OCI-LY7 (cell line): ENCODE data around the gene NACA. TPM values are rescaled to one million over a fixed set of nuclear protein-coding genes. Genes with fewer than 3 reads are reported as not detected.

Experiments used
- BruUV-seq: library from RNA; stranded (reverse); fragments of 400-500 nt; replicated peaks from 2 replicates; lab custom pipeline; 2021; lab: Mats Ljungman, UMichigan
- CTCF ChIA-PET: fragments of 300-600 bp; sonication (Branson Sonifier 250); formaldehyde crosslinking; loops from one replicate; lab custom pipeline; 2022; ENCODE audit warnings: antibody characterized with exemption; ENCODE audit not compliant: unreplicated experiment; lab: Charles Lee
- POLR2A ChIA-PET: fragments of 300-600 bp; sonication (Branson Sonifier 250); formaldehyde crosslinking; loops from one replicate; lab custom pipeline; 2022; ENCODE audit warnings: antibody characterized with exemption; lab: Charles Lee
- DNase-seq: peaks from one replicate; pipeline ENCODE4 v3.0.0-alpha.2; 2015; ENCODE audit warnings: low spot score
- H2AFZ ChIP-seq: fragments of 200-600 bp; sonication (generic), shearing (Covaris generic); 2 replicates; pipeline ENCODE4 v1.6.1; 2014; ENCODE audit warnings: mild to moderate bottlenecking, antibody characterized with exemption, low read length, moderate library complexity
- H3K27ac ChIP-seq: fragments of 200-600 bp; sonication (generic); 2 replicates; pipeline ENCODE4 v1.5.1; 2014; ENCODE audit warnings: mixed run types, low read depth, mild to moderate bottlenecking, moderate library complexity, low read length, inconsistent platforms; ENCODE audit not compliant: poor library complexity, severe bottlenecking
- H3K36me3 ChIP-seq: fragments of 200-600 bp; sonication (generic); 2 replicates; pipeline ENCODE4 v1.6.1; 2014; ENCODE audit warnings: mild to moderate bottlenecking, antibody characterized with exemption, low read length, moderate library complexity, mixed read lengths; ENCODE audit not compliant: insufficient read depth
- H3K4me1 ChIP-seq: fragments of 200-600 bp; sonication (generic); 2 replicates; pipeline ENCODE4 v1.5.1; 2014; ENCODE audit warnings: mild to moderate bottlenecking, low read length; ENCODE audit not compliant: insufficient read depth, poor library complexity, severe bottlenecking
- H3K4me2 ChIP-seq: fragments of 200-600 bp; sonication (generic); 2 replicates; pipeline ENCODE4 v1.6.1; 2014; ENCODE audit warnings: mild to moderate bottlenecking, low read length
- H3K4me3 ChIP-seq: fragments of 200-600 bp; sonication (generic); 2 replicates; pipeline ENCODE4 v1.5.1; 2014; ENCODE audit warnings: mild to moderate bottlenecking, low read depth, low read length; ENCODE audit not compliant: poor library complexity, severe bottlenecking
- H3K79me2 ChIP-seq: fragments of 200-600 bp; sonication (generic); 2 replicates; pipeline ENCODE4 v1.6.1; 2016; ENCODE audit warnings: low read depth, mild to moderate bottlenecking, low read length, moderate library complexity, mixed read lengths; ENCODE audit not compliant: insufficient read depth
- H3K9me2 ChIP-seq: fragments of 200-600 bp; sonication (generic); 2 replicates; pipeline ENCODE4 v1.6.1; 2016; ENCODE audit warnings: mild to moderate bottlenecking, low read length, mixed read lengths; ENCODE audit not compliant: insufficient read depth
- H3K9me3 ChIP-seq: fragments of 200-600 bp; sonication (generic); 2 replicates; pipeline ENCODE4 v1.6.1; 2014; ENCODE audit warnings: mild to moderate bottlenecking, mixed run types, low read length, mixed read lengths
- H4K20me1 ChIP-seq: fragments of 200-600 bp; sonication (generic); 2 replicates; pipeline ENCODE4 v1.6.1; 2014; ENCODE audit warnings: mild to moderate bottlenecking, antibody characterized with exemption, low read length, moderate library complexity, mixed read lengths; ENCODE audit not compliant: insufficient read depth
- EZH2phosphoT487 ChIP-seq: fragments of 200-600 bp; sonication (generic); IDR thresholded peaks from 2 replicates; pipeline ENCODE4 v1.6.1; 2018; ENCODE audit warnings: low read depth, borderline replicate concordance, mild to moderate bottlenecking, mixed run types, antibody characterized with exemption, low read length, moderate library complexity, mixed read lengths
- intact Hi-C: fragments of 100-400 bp; cut with micrococcal nuclease; formaldehyde crosslinking; loops from one replicate; pipeline ENCODE4 v1.10.0; 2022; ENCODE audit not compliant: unreplicated experiment
- total RNA-seq, 2 experiments: library from RNA; depleted of rRNA in 1 of 2; stranded (reverse); fragments of >200 nt in 1 of 2; shearing (Covaris generic) in 1 of 2; gene quantifications; 2 replicates each; pipeline ENCODE4 v1.2.3, GENCODE V29; 2014 to 2022
- TF ChIP-seq, protein P1 (sequence below): fragments of 200-600 bp; sonication (generic); conservative IDR thresholded peaks from 2 replicates; pipeline ENCODE4 v1.5.1; 2014; ENCODE audit warnings: mild to moderate bottlenecking, antibody characterized with exemption, low read length, moderate library complexity, mixed read lengths

Gene NACA
- total RNA-seq, 2 experiments from 2014 or later, result 892 to 1,723 TPM

DNA sequence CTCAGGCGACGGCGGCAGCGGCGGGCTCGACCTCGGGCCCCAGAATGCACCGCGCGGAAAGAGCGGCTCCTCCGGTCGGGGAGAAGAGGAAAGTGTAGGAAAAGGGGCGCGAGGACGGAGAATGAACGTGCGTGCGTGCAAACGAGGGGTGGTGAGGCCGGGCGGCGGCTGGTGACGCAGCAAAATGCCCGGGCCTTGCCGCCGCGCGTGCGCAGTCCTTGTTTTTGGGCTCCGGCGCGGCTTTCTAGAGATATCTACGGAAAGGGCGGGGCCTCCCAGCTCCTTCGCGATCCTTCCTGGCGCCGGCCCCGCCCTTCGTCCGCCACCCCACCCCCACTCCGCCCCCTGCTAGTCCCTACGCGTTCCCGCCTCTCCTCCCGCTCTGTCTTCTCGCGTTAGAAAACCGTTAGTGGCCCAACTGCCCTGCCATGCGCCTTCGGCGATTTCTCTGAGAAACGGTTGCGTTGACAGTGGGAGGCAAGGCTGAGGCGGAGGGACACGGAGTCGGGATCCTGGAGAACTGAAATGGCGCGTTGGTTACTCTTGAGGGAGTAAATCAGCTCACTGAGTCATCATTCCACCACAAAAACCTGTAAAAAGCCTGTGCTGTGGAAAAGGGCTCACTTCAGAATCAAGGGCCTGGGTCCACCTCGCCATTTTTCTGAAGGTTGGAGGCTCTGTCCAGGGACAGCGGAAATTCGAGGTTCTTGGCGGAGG, 36.8 kb downstream of the NACA start, which contains the start of gene PTGES3:
Gene PTGES3 (minus strand): TSS at position 156 of the 717 bp plus-strand sequence. CDS start 285 bp downstream, outside the sequence.
- H3K79me2 ChIP-seq, result peaks cover 55% of the 10 kb centered on the region
- intact Hi-C loops, result loop anchor here (1.0 to 5.0 kb wide), 6 partner anchors 37 to 761 kb away; partner anchors contain the start of genes NAB2, NACA and PYM1
- peak within 1 kb of the TSS; percentile 91 for H3K27ac ChIP-seq
- no peaks in the 10 kb centered on the region for H3K9me2 ChIP-seq
- TF ChIP-seq, protein P1, sequence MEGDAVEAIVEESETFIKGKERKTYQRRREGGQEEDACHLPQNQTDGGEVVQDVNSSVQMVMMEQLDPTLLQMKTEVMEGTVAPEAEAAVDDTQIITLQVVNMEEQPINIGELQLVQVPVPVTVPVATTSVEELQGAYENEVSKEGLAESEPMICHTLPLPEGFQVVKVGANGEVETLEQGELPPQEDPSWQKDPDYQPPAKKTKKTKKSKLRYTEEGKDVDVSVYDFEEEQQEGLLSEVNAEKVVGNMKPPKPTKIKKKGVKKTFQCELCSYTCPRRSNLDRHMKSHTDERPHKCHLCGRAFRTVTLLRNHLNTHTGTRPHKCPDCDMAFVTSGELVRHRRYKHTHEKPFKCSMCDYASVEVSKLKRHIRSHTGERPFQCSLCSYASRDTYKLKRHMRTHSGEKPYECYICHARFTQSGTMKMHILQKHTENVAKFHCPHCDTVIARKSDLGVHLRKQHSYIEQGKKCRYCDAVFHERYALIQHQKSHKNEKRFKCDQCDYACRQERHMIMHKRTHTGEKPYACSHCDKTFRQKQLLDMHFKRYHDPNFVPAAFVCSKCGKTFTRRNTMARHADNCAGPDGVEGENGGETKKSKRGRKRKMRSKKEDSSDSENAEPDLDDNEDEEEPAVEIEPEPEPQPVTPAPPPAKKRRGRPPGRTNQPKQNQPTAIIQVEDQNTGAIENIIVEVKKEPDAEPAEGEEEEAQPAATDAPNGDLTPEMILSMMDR, result no peak
- TF ChIP-seq EZH2phosphoT487, result no peak
- CTCF ChIA-PET, result interaction anchor here (0.6 to 1.1 kb wide), 2 partner anchors 37 to 531 kb away, joined by 3 to 4 read pairs; no protein-coding TSS in a partner anchor
- H3K9me3 ChIP-seq, result no peaks in the 10 kb centered on the region
- H2AFZ ChIP-seq, result peak within 1 kb of the TSS; percentile 36
- peak; percentile 98 for DNase-seq
- peak within 1 kb of the TSS; percentile 94 for H3K4me3 ChIP-seq
- H3K4me1 ChIP-seq, result peaks cover 34% of the 10 kb centered on the region
- peaks cover 41% of the 10 kb centered on the region for H3K36me3 ChIP-seq
- peak within 1 kb of the TSS; percentile 89 for H3K4me2 ChIP-seq
- POLR2A ChIA-PET, result interaction anchor here (0.6 to 2.8 kb wide), 12 partner anchors 12 to 65 kb away, joined by 3 to 11 read pairs (median 4); partner anchors contain the start of genes NACA and PRIM1
- peaks cover 22% of the 10 kb centered on the region; the same call in 1 of the 2 replicates for H4K20me1 ChIP-seq
- no TSS peak for BruUV-seq

DNA sequence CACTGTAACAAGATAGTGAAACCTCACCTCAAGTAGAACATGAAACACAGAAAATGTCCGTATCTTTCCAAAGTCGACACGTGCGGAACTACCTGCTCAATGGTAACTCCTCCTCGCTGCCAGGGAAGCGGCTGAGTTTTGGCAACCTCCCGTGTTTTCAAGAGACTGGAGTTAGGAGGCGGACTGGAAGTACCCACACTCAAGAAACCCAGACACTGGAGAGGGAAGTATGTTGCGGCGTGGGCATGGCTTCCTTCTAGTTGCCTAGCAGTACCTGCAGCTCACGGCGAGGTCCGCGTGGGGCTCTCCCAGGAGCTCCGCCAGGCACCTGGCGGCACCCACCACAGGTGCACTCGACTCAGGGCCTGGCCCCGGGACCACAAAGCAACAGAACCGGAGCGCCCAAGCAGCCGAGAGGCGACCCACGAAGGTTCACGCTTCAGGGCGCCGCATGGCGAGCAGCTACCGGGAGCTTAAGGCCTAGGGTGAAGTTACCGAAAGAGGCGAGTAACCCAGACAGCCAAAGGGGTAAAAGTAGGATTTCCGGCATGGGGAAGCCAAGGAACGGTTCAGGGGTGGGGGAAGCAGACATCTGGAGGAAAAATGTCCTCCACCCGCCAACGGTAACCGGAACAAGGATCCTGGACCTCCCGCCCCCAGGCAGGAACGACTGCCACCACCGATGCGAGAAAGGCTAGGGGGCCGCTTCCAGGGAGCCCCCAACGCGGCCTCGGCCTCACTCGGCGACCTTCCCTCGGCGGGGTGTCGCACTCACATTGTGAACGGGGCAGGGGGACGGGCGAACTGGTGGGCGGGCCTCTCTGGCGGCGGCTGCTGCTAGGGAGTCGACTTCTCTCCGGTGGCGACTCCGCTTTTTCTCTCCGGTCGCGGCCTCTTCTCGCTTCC, 37.6 kb downstream of the NACA start:
- H3K9me2 ChIP-seq, result no peaks in the 10 kb centered on the region
- peaks cover 63% of the 10 kb centered on the region for H3K79me2 ChIP-seq
- H3K27ac ChIP-seq, result peak overlapping the region; percentile 91
- intact Hi-C loops, result loop anchor here (1.0 to 5.0 kb wide), 6 partner anchors 37 to 760 kb away; partner anchors contain the start of genes NAB2, NACA and PYM1
- TF ChIP-seq, protein P1, result no peak
- TF ChIP-seq EZH2phosphoT487, result no peak
- no TSS peak for BruUV-seq
- peaks cover 48% of the 10 kb centered on the region for H3K36me3 ChIP-seq
- no peaks in the 10 kb centered on the region for H3K9me3 ChIP-seq
- H2AFZ ChIP-seq, result 0 out of 2 replicates have a peak overlapping the region, but pooled peaks have one; percentile 13
- H3K4me1 ChIP-seq, result peaks cover 40% of the 10 kb centered on the region
- peak overlapping the region; percentile 94 for H3K4me3 ChIP-seq
- H4K20me1 ChIP-seq, result peaks cover 22% of the 10 kb centered on the region; the same call in 1 of the 2 replicates
- POLR2A ChIA-PET, result interaction anchor here (0.6 to 2.8 kb wide), 8 partner anchors 18 to 66 kb away, joined by 3 to 11 read pairs (median 4); partner anchors contain the start of genes NACA and PRIM1
- CTCF ChIA-PET, result interaction anchor here (1.1 kb wide), 1 partner anchor 38 kb away, joined by 4 read pairs; no protein-coding TSS in a partner anchor
- peak overlapping the region; percentile 77 for H3K4me2 ChIP-seq
- DNase-seq, result peak; percentile 70
